ENCODE measurements around the gene ZNF219.
A peak's percentile ranks its signal among the peaks of the same experiment; 100 is the strongest.

Gene ZNF219

GRCh38 chr14:21102521-21103410 is 4.3 kb upstream of the ZNF219 start:
- DNase-seq (no peak), ATAC-seq (no peak)

- no peak for ATAC-seq
- no peak for DNase-seq
These were observed 3.5 kb upstream of the ZNF219 start for GRCh38 chr14:21101802-21102413.

DNA sequence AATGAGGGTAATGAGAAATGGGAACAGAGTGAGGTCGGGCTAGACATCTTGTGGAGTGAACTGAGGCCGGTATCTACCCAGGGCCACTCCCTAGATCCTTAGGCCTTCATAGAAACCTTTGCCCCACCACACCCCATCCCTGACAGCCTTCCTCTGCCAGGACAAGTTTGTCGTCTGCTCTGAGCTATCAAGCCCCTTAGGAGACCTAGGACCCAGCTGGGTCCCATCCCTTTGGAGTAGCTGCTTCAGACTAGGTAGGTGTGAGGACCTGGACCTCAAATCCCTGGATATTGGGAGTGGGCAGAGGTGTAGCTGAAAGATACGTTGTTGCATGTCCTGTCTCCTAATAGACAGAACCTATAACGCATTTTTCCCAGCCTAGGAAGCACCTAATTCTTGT is 2.5 kb upstream of the ZNF219 start, which contains the start of gene TMEM253:
TSS of gene TMEM253 (plus strand) at position 136 of the 400 bp plus-strand sequence. CDS start 278 bp downstream, outside the sequence.
- no peak for ATAC-seq
- DNase-seq = no peak

DNA sequence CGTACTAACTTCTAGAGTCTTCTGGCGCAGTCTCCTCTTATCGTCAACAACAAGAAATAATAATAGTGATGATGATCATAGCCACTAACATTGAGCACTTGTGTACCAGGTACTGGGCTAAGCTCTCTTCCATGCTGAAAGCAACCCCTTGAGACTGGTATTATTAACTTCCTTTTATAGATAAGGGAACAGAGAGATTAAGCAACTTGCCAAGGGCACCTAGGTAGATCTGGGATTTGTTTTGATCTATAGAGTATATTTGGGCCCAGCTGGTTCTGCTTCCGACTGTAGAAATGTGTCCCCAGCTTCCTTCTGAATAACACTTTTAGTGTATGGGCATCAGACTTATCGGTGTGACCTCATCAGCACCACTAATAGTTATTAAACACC is 1.1 kb upstream of the ZNF219 start:
- DNase-seq (no peak), ATAC-seq (no peak)

DNA sequence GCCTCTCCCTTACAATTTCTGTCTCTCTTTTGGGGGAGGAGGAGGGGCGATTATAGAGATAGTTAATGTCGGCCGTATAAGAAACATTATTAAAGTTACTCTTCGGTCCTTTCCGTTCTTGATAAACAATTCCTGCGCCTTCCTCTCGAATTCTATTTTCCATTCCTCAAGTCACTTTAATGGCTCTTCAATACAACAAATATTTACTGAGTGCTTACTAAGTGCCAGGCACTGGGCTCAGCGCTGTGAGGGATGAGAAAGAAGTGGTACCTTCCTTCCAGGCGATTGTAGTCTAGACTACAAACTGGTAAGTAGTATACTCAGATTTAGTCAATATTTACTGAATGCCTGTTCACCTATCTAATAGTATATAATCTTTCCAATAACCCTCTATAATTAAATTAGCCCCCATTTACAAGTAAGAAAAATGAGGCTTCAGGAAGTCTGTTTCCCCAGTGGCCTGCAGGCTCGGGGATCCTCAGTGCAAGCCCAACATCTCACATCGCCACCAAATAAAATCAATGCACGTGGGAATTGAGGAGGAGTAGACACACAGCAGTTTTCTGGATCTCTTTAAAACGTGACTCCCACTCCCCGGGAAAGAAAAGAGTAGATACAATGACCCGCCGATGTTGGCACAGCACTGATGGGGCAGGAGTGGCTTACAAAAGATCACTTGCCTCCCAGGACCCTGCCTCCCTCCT is 589 bp upstream of the ZNF219 start:
- no peak for ATAC-seq
- no peak for DNase-seq

GRCh38 chr14:21097636-21098075 is 799 bp downstream of the ZNF219 start:
- DNase-seq (no peak), ATAC-seq (no peak)

DNA sequence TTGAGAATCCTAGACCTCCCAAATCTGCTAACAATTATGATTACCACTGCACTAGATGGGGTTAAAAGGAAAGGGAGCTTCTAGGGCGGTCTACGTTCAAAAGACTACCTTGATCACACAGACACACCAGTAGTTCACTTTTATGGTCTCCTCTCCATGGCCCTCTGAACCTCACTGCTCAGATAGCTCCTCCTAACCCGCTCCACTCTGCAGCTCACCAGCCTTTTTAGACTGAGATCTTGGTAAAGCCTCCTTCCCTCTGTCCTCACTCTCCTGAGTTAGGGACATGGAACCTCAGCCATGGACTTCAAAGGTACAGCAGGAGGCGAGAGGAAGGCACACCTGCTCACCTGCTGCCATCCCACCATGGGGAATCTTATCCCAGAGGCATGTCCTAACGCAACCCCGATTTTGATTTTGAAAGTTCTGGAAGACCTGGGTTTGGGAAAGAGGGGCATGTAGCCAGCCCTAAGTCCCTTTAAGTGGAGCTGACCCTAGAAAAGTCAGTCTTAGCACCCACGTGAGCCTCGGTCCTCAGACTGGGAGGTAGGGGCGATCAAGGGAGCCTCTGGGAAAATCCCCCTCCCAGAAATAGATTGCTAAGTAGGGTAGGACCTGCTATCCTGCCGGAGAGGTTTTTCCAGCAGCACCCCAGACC is 1.3 kb downstream of the ZNF219 start:
- DNase-seq (no peak), ATAC-seq (no peak)

- DNase-seq (no peak), ATAC-seq (no peak)
These were observed 2.0 kb downstream of the ZNF219 start for GRCh38 chr14:21096438-21096837.

- DNase-seq (no peak), ATAC-seq (no peak)
These were observed 2.8 kb downstream of the ZNF219 start for GRCh38 chr14:21095430-21096205.

- no peak for DNase-seq
These were observed 4.4 kb downstream of the ZNF219 start for GRCh38 chr14:21093769-21094681.

DNA sequence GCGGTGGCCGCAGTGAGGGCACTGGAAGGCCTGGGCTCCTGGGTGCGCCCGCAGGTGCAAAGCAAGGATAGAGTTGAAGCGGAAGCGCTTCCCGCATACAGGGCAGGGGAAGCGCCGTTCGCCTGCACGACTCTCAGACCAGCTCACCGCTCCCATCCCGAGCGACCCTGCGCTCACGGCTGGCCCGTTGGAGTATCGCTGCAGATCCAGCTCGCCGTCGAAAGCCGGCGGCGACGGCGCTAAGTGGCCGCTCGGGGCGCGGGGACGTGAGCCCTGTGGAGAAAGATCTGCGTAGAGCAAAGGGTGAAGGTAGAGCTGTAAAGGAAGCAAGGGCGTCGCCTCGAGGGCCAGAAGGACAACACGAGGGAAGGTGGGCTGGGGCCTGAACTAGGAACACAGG is 5.4 kb downstream of the ZNF219 start:
- DNase-seq (no peak), ATAC-seq (no peak)

More at GRCh38 chr14:21093769-21094681, 4.4 kb downstream of the ZNF219 start:
- ATAC-seq = no peak

- peak; percentile 82 for ATAC-seq
- peak; percentile 94 for DNase-seq
These were observed 6.0 kb downstream of the ZNF219 start for GRCh38 chr14:21092273-21093011.

DNA sequence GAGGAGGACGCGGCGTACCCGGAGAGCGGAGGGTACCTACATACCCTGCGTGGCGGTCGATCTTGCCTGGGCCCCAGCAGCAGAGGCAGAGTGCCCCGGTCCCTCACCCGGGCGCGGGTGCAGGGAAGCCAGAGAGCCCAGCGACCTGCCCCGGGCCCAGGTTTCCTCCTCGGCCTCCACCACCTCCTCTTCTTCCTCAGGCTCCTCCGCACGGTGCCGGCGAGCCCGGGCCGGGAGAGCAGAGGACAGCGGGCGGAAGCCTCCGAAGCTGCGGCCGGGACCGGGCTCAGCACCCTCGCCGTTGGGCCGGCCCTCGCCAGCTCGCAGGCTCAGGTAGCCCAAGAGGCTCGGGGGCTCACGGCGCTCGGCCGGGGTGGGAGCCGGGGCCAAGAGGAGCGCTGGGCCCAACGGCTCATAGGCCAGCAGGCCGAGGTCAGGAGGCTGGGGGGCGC is 6.6 kb downstream of the ZNF219 start:
- DNase-seq = no peak
- ATAC-seq = no peak

GRCh38 chr14:21090940-21091663 is 7.4 kb downstream of the ZNF219 start:
- DNase-seq (no peak), ATAC-seq (no peak)

GRCh38 chr14:21090194-21090939 is 8.1 kb downstream of the ZNF219 start:
- no peak for ATAC-seq
- DNase-seq = peak; percentile 61

- ATAC-seq (no peak), DNase-seq (no peak)
These were observed 8.6 kb downstream of the ZNF219 start for GRCh38 chr14:21089877-21090193.

GRCh38 chr14:21089271-21089670 is 9.2 kb downstream of the ZNF219 start:
- no peak for DNase-seq
- no peak for ATAC-seq

- no peak for ATAC-seq
- no peak for DNase-seq
These were observed 9.8 kb downstream of the ZNF219 start for GRCh38 chr14:21088687-21089086.

Measured in stimulated activated naive CD8-positive, alpha-beta T cell treated with anti-CD3 and anti-CD28 coated beads, Interleukin-15, Interleukin-2, amounts not matched to agents 100 U/mL and 50 U/mL, for 24 hours (primary cell).